Measurements from ENCODE around the gene ERBB2. TPM values are rescaled to one million over a fixed set of nuclear protein-coding genes. Genes with fewer than 3 reads are reported as not detected.

ERBB2 gene
- total RNA-seq, 1 experiment from 2014 or later, result 216 TPM

- Histone ChIP-seq H3K4me1 (ENCODE audit: insufficient read depth, low read length) (no peaks in the 10 kb centered on the region), H3K9ac (ENCODE audit: extremely low read depth, insufficient read length, low read length) (no peak overlapping the region), H2BK12ac (ENCODE audit: insufficient read length, low read depth, low read length) (no peak overlapping the region), H3K27me3 (ENCODE audit: insufficient read depth, low read length) (no peaks in the 10 kb centered on the region), H2BK120ac (ENCODE audit: low read depth, low read length, poor library complexity, severe bottlenecking) (no peak overlapping the region), H3K79me2 (ENCODE audit: insufficient read depth, low read length) (no peaks in the 10 kb centered on the region), H2BK20ac (ENCODE audit: low read depth, low read length, poor library complexity, severe bottlenecking) (no peak overlapping the region), H3K9me3 (ENCODE audit: control insufficient read depth, low read depth, low read length) (no peaks in the 10 kb centered on the region), H2BK15ac (ENCODE audit: low read depth, low read length) (no peak overlapping the region), H3K23me2 (ENCODE audit: insufficient read length, low read depth, low read length, poor library complexity, severe bottlenecking) (no peaks in the 10 kb centered on the region), H4K8ac (replicated peaks; ENCODE audit: insufficient read length, low read depth, low read length) (no peak overlapping the region), H3K18ac (ENCODE audit: insufficient read length, low read depth, low read length) (no peak overlapping the region), H3K56ac (ENCODE audit: insufficient read length, low read depth, low read length) (no peak overlapping the region), H3K27ac (ENCODE audit: insufficient read length, low read depth, low read length) (no peak overlapping the region), H2AK5ac (ENCODE audit: insufficient read length, low read length) (no peak overlapping the region), H3K4me2 (ENCODE audit: insufficient read depth, insufficient read length, low read length) (no peak overlapping the region), H4K91ac (ENCODE audit: insufficient read length, low read depth, low read length) (no peak overlapping the region), H4K5ac (ENCODE audit: insufficient read length, low read depth, low read length) (no peak overlapping the region), H3K23ac (ENCODE audit: insufficient read length, low read depth, low read length) (no peak overlapping the region), H2BK5ac (ENCODE audit: insufficient read length, low read length) (no peak overlapping the region), H3T11ph (ENCODE audit: low read length) (no peak overlapping the region), H3K4ac (ENCODE audit: low read depth, low read length) (no peak overlapping the region), H4K20me1 (ENCODE audit: control insufficient read depth, insufficient read depth, insufficient read length) (no peaks in the 10 kb centered on the region), H2AFZ (ENCODE audit: low read length) (no peak overlapping the region), H3K79me1 (ENCODE audit: insufficient read depth, low read depth, low read length, poor library complexity, severe bottlenecking) (no peaks in the 10 kb centered on the region), H3K14ac (ENCODE audit: insufficient read depth, low read length) (no peak overlapping the region)
- no peak overlapping the region for H3K27ac Mint-ChIP-seq
- TF ChIP-seq CTCF (conservative IDR thresholded peaks at IDR 0.05), result no peak
- peaks cover 19% of the 10 kb centered on the region for H3K27me3 Mint-ChIP-seq (ENCODE audit: low read depth)
- WGBS (ENCODE audit: extremely low coverage, insufficient read length, low lambda C conversion rate), result no CpG with 5 or more reads among the region's 3 CpGs
- no peaks in the 10 kb centered on the region for H3K36me3 Mint-ChIP-seq (ENCODE audit: insufficient read depth in 1 of 3, low read depth in 3 of 3)
- no peak overlapping the region for H3K4me3 Mint-ChIP-seq
- H3K4me1 Mint-ChIP-seq, result peaks cover 2 to 4% of the 10 kb centered on the region in 2 experiments; a peak in 2 of 4 replicates
- no peaks in the 10 kb centered on the region for H3K9me3 Mint-ChIP-seq
- no peak for DNase-seq
Observed at GRCh38 chr17:39765175-39765574, 65.3 kb downstream of the ERBB2 start.
